ENCODE data around the gene COA1.
"Not testable (repeated sequence)": the region's sequence is repeated elsewhere in the genome, so short reads cannot be mapped to it uniquely, and the experiment has no call there.

The COA1 gene

GRCh38 chr7:43673243-43673976, 55.9 kb downstream of the COA1 start:
- peaks cover 54% of the 10 kb centered on the region for H3K36me3 Mint-ChIP-seq (ENCODE audit: low read depth)
- not testable (repeated sequence) for ATAC-seq, H3K4me3 Mint-ChIP-seq, H3K27ac Mint-ChIP-seq, H3K27me3 Mint-ChIP-seq, DNase-seq
- peaks cover 90% of the 10 kb centered on the region for H3K4me1 Mint-ChIP-seq
- H3K9me3 Mint-ChIP-seq: peaks cover 17% of the 10 kb centered on the region

GRCh38 chr7:43671521-43671920, 57.8 kb downstream of the COA1 start:
- peaks cover 67% of the 10 kb centered on the region for H3K36me3 Mint-ChIP-seq (ENCODE audit: low read depth)
- H3K4me3 Mint-ChIP-seq: no peak overlapping the region
- ATAC-seq: no peak
- peaks cover 22% of the 10 kb centered on the region for H3K9me3 Mint-ChIP-seq
- DNase-seq: no peak
- no peaks in the 10 kb centered on the region for H3K27me3 Mint-ChIP-seq
- peaks cover 87% of the 10 kb centered on the region for H3K4me1 Mint-ChIP-seq
- no peak overlapping the region for H3K27ac Mint-ChIP-seq

DNA sequence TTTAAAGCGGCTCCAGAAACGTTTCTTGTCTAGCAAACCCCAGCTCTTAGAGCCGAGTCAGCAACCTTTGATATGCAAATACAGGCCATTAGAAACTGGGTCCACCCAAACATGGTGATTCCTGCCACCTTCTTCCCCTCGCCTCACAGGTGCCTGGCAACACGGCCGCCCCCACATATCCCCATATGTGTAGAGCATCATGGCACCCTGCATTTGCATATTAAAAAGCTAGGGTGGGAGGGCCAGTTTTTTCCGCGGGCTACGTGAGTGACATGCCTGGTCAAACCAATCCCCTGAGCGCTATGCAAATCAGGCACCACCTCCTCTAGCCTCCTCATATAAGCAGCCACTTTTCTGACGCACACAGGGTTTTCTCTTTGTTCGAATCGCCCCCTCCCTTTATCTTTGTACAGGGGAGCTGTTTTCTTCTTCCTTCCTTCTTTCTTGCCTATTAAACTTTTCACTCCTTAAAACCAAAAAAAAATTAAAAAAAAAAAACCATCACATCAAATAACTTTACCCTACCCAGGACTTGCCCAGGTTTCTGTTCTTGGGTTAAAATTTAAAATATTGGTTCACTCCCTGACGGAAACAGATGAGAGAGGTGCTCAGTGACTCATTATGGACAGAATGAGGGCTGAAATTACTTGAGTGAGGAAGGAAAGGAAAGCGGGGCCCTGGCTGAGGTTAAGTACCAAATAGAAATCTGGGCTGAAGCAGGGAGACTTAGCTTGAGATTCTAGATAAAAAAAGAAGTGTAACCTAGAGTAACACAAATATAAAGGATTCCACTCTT, 59.8 kb downstream of the COA1 start:
- Mint-ChIP-seq H3K27ac (peak overlapping the region; percentile 97), H3K9me3 (peaks cover 22% of the 10 kb centered on the region), H3K27me3 (no peaks in the 10 kb centered on the region), H3K4me1 (peaks cover 93% of the 10 kb centered on the region), H3K4me3 (peak overlapping the region; percentile 76), H3K36me3 (ENCODE audit: low read depth) (peaks cover 68% of the 10 kb centered on the region)
- ATAC-seq (peak; percentile 92), DNase-seq (peak; percentile 77)

DNA sequence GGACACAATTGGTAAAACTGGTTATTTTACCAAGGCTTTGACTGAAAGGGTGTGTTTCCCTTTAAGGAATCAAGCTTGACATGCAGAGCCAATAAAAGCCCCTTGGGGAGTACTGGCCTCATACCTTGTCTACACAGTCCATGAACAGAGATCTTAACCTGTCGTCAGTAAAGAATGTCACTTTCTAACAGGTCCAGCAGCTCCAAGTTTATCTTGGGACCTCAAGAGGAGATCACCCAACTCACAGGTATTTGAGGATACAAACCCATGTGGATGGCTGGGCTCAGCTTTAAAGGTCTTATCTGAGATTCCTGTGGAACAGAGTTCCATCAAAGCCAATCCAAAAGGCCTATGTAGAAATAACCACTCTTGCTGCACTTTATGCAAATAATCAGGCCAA, 61.3 kb downstream of the COA1 start:
- no peak for DNase-seq
- peaks cover 21% of the 10 kb centered on the region for H3K9me3 Mint-ChIP-seq
- no peak overlapping the region for H3K4me3 Mint-ChIP-seq
- no peak for ATAC-seq
- no peaks in the 10 kb centered on the region for H3K27me3 Mint-ChIP-seq
- no peak overlapping the region for H3K27ac Mint-ChIP-seq
- peaks cover 64% of the 10 kb centered on the region for H3K36me3 Mint-ChIP-seq (ENCODE audit: low read depth)
- peaks cover 85% of the 10 kb centered on the region for H3K4me1 Mint-ChIP-seq

DNA sequence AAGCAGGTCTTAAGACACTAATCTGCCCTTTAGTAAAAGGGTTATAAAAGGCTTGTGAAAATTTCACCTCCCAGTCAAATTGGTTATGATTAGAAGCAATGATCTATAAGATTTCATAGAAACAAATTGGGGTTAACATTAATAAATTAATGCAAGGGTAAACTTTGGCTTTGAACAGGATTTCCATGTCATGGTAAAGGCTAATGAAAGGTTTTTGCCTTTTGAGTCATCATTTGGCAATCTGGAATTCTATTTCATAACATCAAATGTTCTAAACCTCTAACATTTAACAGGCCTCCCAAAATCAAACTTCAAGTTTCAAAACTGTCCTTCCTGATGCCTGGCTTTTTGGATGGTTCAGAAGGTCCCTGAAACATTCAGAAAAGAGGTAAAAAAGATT, 62.4 kb downstream of the COA1 start:
- Mint-ChIP-seq H3K36me3 (ENCODE audit: low read depth) (peaks cover 63% of the 10 kb centered on the region), H3K4me3 (no peak overlapping the region), H3K27me3 (no peaks in the 10 kb centered on the region), H3K27ac (no peak overlapping the region), H3K4me1 (peaks cover 78% of the 10 kb centered on the region), H3K9me3 (peaks cover 10% of the 10 kb centered on the region)
- DNase-seq (no peak), ATAC-seq (no peak)

DNA sequence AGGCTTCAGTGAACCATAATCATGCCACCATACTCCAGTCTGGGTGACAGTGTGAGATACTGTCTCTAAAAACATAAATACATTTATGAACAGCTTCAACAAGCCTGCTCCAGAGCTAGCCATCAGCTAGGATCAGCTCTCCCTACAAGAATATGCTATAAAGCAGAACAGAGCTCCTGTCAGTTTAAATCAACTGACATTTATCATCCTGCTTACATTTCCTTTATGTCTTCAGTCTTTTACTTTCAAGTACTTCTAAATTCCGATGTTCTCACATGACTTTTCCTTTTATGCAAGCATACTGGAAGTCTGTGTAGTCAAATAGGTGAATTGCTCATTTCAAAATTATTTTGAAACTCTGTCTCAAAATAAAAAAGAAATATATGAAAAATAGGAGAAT, 64.6 kb downstream of the COA1 start:
- Mint-ChIP-seq H3K4me1 (peaks cover 70% of the 10 kb centered on the region), H3K36me3 (ENCODE audit: low read depth) (peaks cover 62% of the 10 kb centered on the region), H3K4me3 (no peak overlapping the region), H3K9me3 (peaks cover 6% of the 10 kb centered on the region), H3K27ac (peak overlapping the region; percentile 37), H3K27me3 (no peaks in the 10 kb centered on the region)
- DNase-seq (no peak), ATAC-seq (no peak)

DNA sequence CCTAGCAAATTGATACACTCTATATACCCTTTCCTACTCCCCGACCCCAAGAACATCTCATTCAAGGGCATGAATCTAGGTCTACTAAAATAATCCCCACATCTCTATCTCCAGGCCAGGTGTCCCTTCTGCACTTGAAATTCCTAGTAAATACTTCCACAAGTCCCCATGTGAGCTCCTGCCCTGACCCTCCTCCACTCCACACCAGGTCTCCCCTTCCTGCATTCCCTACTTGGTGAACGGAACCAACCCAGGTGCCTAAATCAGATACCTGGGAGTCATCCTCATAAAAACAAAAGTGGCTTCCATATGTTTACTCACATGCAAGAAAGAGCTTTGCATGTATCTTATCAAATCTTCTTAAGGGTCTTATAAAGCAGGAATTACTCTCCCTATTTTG, 69.2 kb downstream of the COA1 start:
- H3K4me1 Mint-ChIP-seq: peaks cover 60% of the 10 kb centered on the region
- peaks cover 51% of the 10 kb centered on the region for H3K36me3 Mint-ChIP-seq (ENCODE audit: low read depth)
- no peak for DNase-seq

DNA sequence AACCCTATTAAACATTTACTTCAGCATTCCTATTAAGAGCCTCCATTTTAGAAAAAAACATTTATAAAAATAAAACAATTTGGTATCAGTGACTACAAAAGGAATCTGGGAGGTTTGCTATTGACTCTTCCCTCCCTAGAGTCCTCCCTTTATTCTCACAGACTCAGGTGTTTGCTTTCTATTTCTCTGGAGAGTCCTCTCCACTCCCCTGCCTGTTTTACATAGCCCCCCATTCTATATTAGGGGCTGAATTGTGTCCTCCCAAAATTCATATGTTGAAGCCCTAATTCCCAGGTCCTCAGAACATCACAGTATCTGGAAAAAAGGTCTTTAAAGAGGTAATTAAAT, 69.8 kb downstream of the COA1 start:
- DNase-seq: no peak
- Mint-ChIP-seq H3K4me1 (peaks cover 57% of the 10 kb centered on the region), H3K27ac (peak overlapping the region; percentile 94), H3K36me3 (ENCODE audit: low read depth) (peaks cover 51% of the 10 kb centered on the region), H3K27me3 (no peaks in the 10 kb centered on the region), H3K9me3 (peaks cover 6% of the 10 kb centered on the region), H3K4me3 (no peak overlapping the region)
- ATAC-seq: no peak

More for the DNA sequence above, 69.2 kb downstream of the COA1 start:
- Mint-ChIP-seq H3K4me3 (no peak overlapping the region), H3K9me3 (peaks cover 4% of the 10 kb centered on the region), H3K27me3 (no peaks in the 10 kb centered on the region), H3K27ac (peak overlapping the region; percentile 94)
- no peak for ATAC-seq

DNA sequence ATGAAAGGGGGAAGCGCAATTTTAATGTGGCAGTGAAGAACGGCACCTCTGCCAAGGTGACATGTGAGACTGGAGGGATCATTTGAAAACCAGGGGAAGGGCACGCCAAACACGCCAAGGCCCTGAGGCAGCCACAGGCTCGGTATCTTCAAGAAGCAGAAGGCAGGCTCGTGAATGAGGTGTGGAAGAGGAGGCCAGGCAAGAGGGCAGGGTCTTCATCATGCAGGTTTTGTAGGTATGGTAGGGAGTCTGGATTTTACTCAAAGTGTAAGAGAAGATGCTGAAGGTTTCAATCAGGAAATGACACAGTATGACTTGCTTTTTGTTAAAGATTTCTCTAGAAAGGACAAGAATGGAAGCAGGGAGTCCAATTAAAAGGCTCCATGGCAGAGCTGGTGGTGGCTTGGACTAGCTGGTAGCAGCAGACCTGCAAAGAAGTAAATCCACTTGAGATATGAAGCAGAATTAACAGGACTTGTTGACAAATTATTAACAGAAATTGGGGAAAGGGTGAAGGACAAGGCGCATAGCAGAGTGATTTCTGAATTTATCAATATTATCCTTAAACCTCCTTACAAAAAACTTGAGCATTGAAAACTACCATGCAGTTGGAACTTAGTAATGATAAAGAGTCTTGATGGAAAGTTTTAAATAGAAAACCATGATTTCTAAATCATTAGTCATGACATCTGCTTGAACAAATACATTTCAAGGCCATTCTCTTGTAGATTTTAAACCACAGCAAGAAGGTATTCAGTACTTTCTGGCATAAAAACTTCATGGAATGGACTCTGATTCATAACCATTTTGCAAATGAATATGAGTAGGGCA, 70.4 kb downstream of the COA1 start:
- peaks cover 57% of the 10 kb centered on the region for H3K36me3 Mint-ChIP-seq (ENCODE audit: low read depth)

DNA sequence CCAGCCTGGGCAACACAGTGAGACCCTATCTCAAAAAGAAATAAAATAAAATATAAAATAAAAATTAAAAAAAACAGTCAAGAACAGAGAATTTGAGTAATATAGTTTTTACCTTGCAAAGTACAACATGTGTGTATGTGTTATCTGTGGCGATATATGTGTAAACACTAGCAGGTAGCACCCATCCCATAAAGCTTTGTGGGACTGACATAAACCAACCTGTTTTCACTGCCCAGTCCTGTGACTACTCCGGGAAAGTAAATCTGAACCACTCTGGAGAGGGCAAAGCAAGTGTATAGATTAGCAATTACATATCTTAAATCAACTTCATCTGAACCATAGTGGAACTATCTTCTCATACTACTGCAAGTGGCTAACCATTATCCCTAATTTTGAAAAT, 72.3 kb downstream of the COA1 start:
- H3K4me1 Mint-ChIP-seq: peaks cover 72% of the 10 kb centered on the region
- no peaks in the 10 kb centered on the region for H3K27me3 Mint-ChIP-seq
- peak overlapping the region; percentile 63 for H3K27ac Mint-ChIP-seq
- peaks cover 53% of the 10 kb centered on the region for H3K36me3 Mint-ChIP-seq (ENCODE audit: low read depth)
- DNase-seq: no peak
- peaks cover 9% of the 10 kb centered on the region for H3K9me3 Mint-ChIP-seq
- H3K4me3 Mint-ChIP-seq: no peak overlapping the region
- no peak for ATAC-seq

More for the DNA sequence above, 70.4 kb downstream of the COA1 start:
- Mint-ChIP-seq H3K27ac (peak overlapping the region; percentile 94), H3K4me3 (peak overlapping the region; percentile 53), H3K9me3 (peaks cover 9% of the 10 kb centered on the region), H3K27me3 (no peaks in the 10 kb centered on the region), H3K4me1 (peaks cover 58% of the 10 kb centered on the region)
- ATAC-seq (peak; percentile 92), DNase-seq (no peak)

- Mint-ChIP-seq H3K4me3 (no peak overlapping the region), H3K27ac (no peak overlapping the region), H3K27me3 (no peaks in the 10 kb centered on the region), H3K4me1 (peaks cover 81% of the 10 kb centered on the region), H3K36me3 (ENCODE audit: low read depth) (peaks cover 52% of the 10 kb centered on the region), H3K9me3 (peaks cover 9% of the 10 kb centered on the region)
- ATAC-seq (no peak), DNase-seq (no peak)
Observed at GRCh38 chr7:43655584-43655983, 73.7 kb downstream of the COA1 start.

- H3K9me3 Mint-ChIP-seq: peaks cover 9% of the 10 kb centered on the region
Observed at GRCh38 chr7:43653891-43654504, 75.3 kb downstream of the COA1 start.

GRCh38 chr7:43653466-43653865, 75.9 kb downstream of the COA1 start:
- peaks cover 82% of the 10 kb centered on the region for H3K4me1 Mint-ChIP-seq
- H3K27me3 Mint-ChIP-seq: no peaks in the 10 kb centered on the region
- H3K4me3 Mint-ChIP-seq: peak overlapping the region; percentile 48
- H3K27ac Mint-ChIP-seq: peak overlapping the region; percentile 86
- DNase-seq: no peak
- H3K9me3 Mint-ChIP-seq: peaks cover 9% of the 10 kb centered on the region
- H3K36me3 Mint-ChIP-seq (ENCODE audit: low read depth): peaks cover 42% of the 10 kb centered on the region
- ATAC-seq: no peak

More at GRCh38 chr7:43653891-43654504, 75.3 kb downstream of the COA1 start:
- DNase-seq: no peak
- Mint-ChIP-seq H3K4me1 (peaks cover 82% of the 10 kb centered on the region), H3K27ac (peak overlapping the region; percentile 86), H3K27me3 (no peaks in the 10 kb centered on the region), H3K36me3 (ENCODE audit: low read depth) (peaks cover 48% of the 10 kb centered on the region), H3K4me3 (peak overlapping the region; percentile 48)
- no peak for ATAC-seq

GRCh38 chr7:43652364-43652763, 77.0 kb downstream of the COA1 start:
- no peak overlapping the region for H3K4me3 Mint-ChIP-seq
- no peaks in the 10 kb centered on the region for H3K27me3 Mint-ChIP-seq
- peaks cover 84% of the 10 kb centered on the region for H3K4me1 Mint-ChIP-seq
- peaks cover 38% of the 10 kb centered on the region for H3K36me3 Mint-ChIP-seq (ENCODE audit: low read depth)
- peak overlapping the region; percentile 98 for H3K27ac Mint-ChIP-seq
- DNase-seq (no peak), ATAC-seq (no peak)
- peaks cover 9% of the 10 kb centered on the region for H3K9me3 Mint-ChIP-seq

Data from activated naive CD8-positive, alpha-beta T cell treated with anti-CD3 and anti-CD28 coated beads, Interleukin-2, amount 50 U/mL, for 24 hours (primary cell).